ENCODE measurements around the gene DYDC1. TPM values are rescaled to one million over a fixed set of nuclear protein-coding genes. Genes with fewer than 3 reads are reported as not detected.

Gene DYDC1
- total RNA-seq = not detected
- polyA plus RNA-seq = not detected

- peak within 1 kb of the TSS; percentile 3 to 43 (median 26) for H3K4me3 ChIP-seq
- WGBS, 2 donors = 3% methylated on average over 41 to 43 of the region's 43 CpGs
- no peaks in the 10 kb centered on the region for H3K4me1 ChIP-seq
- intact Hi-C loops (cut with DNase I) = no loop called here
- FAIRE-seq (no peak), ATAC-seq (peak; percentile 89 to 98 (median 96)), DNase-seq (peak; percentile 56 to 88 (median 70))
- no peaks in the 10 kb centered on the region for H3K27me3 ChIP-seq
- H3K9me3 ChIP-seq = no peaks in the 10 kb centered on the region
- no peaks in the 10 kb centered on the region for H3K36me3 ChIP-seq
- no peak for TF ChIP-seq CTCF (IDR thresholded peaks at IDR 0.05)
- no peak within 1 kb of the TSS for H3K27ac ChIP-seq
Observed at GRCh38 chr10:80356563-80356988, at the start of gene DYDC1, which contains the start of gene DYDC2. DYDC1 (minus strand) TSS chr10:80356755; CDS start chr10:80352601, 4,154 bp downstream. DYDC2 (plus strand) TSS chr10:80356781; CDS start chr10:80362444, 5,663 bp downstream.

GRCh38 chr10:80406204-80406603 lies 49.6 kb upstream of the DYDC1 start:
- FAIRE-seq = no peak

GRCh38 chr10:80405626-80406025 lies 49.1 kb upstream of the DYDC1 start:
- FAIRE-seq (no peak), ATAC-seq (no peak), DNase-seq (no peak)
- 82 to 85% methylated on average over 4 of the region's 4 CpGs for WGBS, 2 donors
- H3K27me3 ChIP-seq = no peaks in the 10 kb centered on the region
- intact Hi-C loops (cut with DNase I) = no loop called here
- no peak overlapping the region for H3K4me3 ChIP-seq
- no peaks in the 10 kb centered on the region for H3K9me3 ChIP-seq
- no peaks in the 10 kb centered on the region for H3K4me1 ChIP-seq
- TF ChIP-seq CTCF (IDR thresholded peaks at IDR 0.05) = no peak
- no peaks in the 10 kb centered on the region for H3K36me3 ChIP-seq
- H3K27ac ChIP-seq = no peak overlapping the region

More at GRCh38 chr10:80406204-80406603, 49.6 kb upstream of the DYDC1 start:
- 63 to 71% methylated on average over 4 of the region's 4 CpGs for WGBS, 2 donors
- intact Hi-C loops (cut with DNase I) = no loop called here
- DNase-seq = no peak
- no peak for TF ChIP-seq CTCF (IDR thresholded peaks at IDR 0.05)
- Histone ChIP-seq H3K27ac (no peak overlapping the region), H3K36me3 (no peaks in the 10 kb centered on the region), H3K4me1 (peaks cover 0 to 3% (median 2%) of the 10 kb centered on the region in 3 donors), H3K4me3 (no peak overlapping the region), H3K27me3 (no peaks in the 10 kb centered on the region), H3K9me3 (no peaks in the 10 kb centered on the region)
- no peak for ATAC-seq

- Histone ChIP-seq H3K4me1 (no peaks in the 10 kb centered on the region), H3K4me3 (no peak overlapping the region), H3K27me3 (no peaks in the 10 kb centered on the region), H3K9me3 (no peaks in the 10 kb centered on the region), H3K36me3 (no peaks in the 10 kb centered on the region), H3K27ac (no peak overlapping the region)
- DNase-seq (no peak), ATAC-seq (no peak), FAIRE-seq (no peak)
- intact Hi-C loops (cut with DNase I) = no loop called here
- TF ChIP-seq CTCF (IDR thresholded peaks at IDR 0.05) = no peak
- 84 to 92% methylated on average over 1 of the region's 1 CpG for WGBS, 2 donors
Observed at GRCh38 chr10:80405035-80405434, 48.5 kb upstream of the DYDC1 start.

GRCh38 chr10:80400136-80400804 lies 43.7 kb upstream of the DYDC1 start:
- Histone ChIP-seq H3K27ac (no peak overlapping the region), H3K4me3 (no peak overlapping the region), H3K36me3 (no peaks in the 10 kb centered on the region), H3K27me3 (no peaks in the 10 kb centered on the region), H3K9me3 (no peaks in the 10 kb centered on the region), H3K4me1 (no peaks in the 10 kb centered on the region)
- ATAC-seq = no peak
- FAIRE-seq = no peak
- TF ChIP-seq CTCF (IDR thresholded peaks at IDR 0.05) = no peak
- 65 to 71% methylated on average over 8 of the region's 8 CpGs for WGBS, 2 donors
- DNase-seq = no peak
- intact Hi-C loops (cut with DNase I) = no loop called here
